SIG-M5 (cell line): ENCODE data around the gene CCDC57.
"Not testable (repeated sequence)": the region's sequence is repeated elsewhere in the genome, so short reads cannot be mapped to it uniquely, and the experiment has no call there.

ENCODE experiments used
- DNase-seq: peaks from one replicate; lab custom pipeline; 2025; lab: John Stamatoyannopoulos, UW

Gene CCDC57

DNA sequence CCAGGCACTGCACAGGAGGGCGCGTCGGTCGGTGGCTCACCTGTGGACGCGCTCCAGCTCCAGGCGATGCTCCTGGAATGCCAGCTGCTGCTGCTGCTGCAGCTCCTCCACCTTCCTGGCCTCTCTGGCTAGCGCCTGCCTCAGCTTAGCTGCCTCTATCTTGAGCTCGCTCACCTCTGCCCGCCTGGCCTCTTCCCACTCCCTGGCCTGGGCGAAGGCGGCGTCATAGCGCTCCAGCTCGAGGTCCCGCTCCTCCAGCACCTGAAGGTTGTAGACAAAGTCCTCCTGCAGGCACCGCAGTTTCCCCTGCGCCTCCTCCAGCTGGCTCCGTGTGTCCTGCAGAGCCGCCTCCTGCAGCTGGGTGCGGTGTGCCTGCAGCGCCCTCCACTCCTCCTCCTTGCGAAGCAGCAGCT, 11.1 kb downstream of the CCDC57 start:
- DNase-seq = no peak

DNA sequence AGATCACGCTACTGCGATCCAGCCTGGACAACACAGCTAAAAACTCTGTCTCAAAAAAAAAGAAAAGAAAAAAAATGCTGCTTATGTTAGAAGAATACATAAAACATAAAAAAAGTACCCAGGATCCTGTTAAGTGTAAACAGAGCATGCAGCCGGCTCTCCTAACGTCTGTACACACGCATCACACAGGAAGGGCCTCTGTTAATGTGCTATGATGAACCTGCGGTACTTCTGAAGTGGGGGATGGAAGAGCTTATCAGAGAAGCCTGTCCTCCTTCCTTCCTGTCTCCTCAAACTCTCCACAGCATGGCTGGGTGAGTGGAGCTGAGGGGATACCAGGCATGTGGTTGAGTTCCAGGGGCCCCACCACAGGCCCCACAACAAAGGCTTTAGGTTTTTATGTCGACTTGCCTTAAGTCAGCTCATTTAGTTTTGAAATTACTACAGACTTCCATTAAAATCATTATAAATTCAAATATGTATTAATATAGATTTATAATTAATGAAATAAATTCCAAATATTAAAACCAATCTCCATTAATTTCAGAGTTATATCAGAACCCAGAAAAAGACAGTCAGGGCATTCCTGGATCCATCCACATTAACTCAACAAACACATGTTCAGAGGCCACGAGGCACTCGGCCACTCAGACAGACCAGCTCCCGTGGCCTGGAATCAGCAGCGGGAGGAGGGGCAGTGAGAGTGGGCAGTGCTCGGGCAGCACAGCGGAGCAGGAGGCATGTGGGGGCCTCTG, 11.7 kb downstream of the CCDC57 start:
- DNase-seq = no peak

DNA sequence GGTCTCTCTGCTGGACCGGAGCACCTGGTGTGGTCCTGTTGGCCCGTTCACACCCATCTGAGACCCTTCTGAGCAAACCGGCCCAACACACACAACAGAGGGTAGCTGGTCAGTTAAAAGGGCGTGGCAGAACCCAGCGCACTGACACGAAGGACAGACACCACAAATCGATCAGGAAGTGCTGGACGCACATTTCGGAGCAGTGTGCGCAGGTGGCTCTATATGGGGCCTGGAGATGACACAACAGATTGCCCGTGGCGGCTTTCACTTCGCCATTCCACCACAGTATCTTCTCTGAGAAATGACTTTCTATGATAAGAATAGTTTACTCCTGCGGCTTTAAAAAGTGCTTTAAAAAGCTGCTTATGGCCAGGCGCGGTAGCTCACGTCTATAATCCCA, 12.5 kb downstream of the CCDC57 start:
- DNase-seq = no peak

DNA sequence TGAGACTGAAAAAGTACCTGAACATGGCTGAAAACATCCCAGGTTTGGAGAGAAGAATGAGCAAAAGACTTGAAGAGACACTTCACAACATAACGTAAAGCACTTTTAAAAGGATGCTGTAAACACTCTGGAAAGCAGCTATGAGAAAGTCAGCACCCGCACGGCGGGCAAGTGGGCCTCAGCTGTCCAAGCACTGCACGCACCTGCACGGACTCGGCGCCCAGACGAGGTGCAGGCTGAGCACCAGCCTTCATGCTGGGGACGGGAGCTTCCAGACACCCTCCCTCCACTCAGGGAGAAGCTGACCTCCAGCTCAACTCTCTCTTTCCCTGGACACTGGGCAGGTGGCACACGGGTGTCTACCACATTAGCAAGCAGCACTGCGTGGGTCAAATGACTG, 13.1 kb downstream of the CCDC57 start:
- DNase-seq = no peak

DNA sequence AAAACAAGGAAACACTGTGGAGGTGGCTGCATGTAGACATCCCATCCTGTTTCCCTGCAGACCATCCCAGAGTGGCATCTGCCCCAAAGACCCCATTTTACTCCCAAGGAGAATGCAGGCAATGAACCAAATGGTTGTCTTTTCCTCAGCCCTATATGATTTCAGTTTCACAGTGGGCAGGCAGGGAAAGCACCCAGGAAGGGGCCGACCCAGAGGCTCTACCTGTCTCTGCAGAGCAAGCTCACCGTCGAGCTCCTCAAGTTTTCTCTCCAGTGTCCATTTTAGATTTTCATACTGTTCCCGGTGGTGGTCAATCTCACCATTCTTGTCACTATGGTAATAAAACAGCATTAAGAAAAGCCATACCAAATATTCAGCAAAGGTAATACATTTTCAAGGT, 14.6 kb downstream of the CCDC57 start:
- no peak for DNase-seq

DNA sequence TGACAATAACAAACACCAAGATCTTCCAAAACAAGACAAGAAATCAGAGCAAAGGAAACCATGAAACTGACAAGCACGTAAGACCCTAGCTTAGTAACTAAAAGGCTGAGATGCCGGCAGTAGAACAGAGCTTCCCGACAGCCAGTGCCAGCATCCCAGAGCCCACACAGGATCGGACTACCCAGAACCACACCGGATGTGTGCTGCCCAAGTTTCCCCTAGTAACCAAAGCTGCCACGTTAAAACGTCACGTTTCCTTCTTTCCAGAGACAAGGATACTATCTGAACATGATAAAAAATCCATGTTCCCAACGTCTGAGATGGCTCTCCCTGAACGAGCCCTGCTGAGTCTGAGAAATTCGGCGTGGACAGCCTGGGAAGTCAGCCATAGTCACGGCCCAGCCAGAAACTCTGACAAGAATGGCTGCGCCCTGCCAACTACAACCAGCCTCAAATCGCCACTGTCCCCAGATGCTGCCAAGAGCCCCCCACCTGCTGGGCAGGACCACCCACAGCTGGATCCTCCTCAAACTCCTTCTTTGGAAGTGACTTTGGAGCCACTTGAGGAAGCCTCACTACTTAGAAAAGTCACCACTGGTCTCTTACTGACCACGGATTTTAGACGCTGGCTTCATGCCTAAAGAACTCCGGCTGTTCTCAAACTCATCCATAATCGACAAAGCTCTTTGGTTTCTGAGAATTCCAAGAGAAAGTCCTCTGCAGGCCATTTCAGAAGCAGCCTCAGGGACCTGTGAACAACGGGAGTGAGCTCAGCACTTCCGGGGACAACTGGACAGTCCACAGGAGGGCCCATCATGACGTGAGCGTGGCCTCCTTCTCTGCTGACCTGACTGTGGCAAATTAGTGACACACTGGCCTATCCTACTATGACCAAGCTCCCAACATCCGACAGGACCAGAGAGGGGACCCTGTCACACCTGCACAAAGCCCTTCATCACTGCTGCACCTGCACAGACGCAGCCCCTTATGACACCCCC, 16.7 kb downstream of the CCDC57 start:
- no peak for DNase-seq

DNA sequence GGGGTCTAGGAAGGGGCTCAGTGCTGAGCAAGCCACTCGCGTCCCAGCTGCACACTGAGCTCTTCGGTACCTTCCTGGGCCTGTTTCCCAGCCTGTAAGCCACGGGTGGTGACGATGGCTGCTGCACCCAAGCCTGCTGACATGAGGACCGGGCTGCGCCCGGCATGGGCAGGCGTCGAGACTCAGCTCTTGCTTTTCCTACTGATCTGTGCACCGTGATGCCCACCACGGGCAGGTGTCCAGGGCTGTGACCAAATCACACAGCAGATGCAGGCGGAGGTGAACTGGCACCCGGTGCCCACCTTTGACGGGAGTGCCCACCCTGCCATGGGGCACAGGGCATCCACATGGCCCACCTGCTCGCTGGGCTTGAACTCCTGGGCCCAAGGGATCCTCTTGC, 17.9 kb downstream of the CCDC57 start:
- DNase-seq = no peak

DNA sequence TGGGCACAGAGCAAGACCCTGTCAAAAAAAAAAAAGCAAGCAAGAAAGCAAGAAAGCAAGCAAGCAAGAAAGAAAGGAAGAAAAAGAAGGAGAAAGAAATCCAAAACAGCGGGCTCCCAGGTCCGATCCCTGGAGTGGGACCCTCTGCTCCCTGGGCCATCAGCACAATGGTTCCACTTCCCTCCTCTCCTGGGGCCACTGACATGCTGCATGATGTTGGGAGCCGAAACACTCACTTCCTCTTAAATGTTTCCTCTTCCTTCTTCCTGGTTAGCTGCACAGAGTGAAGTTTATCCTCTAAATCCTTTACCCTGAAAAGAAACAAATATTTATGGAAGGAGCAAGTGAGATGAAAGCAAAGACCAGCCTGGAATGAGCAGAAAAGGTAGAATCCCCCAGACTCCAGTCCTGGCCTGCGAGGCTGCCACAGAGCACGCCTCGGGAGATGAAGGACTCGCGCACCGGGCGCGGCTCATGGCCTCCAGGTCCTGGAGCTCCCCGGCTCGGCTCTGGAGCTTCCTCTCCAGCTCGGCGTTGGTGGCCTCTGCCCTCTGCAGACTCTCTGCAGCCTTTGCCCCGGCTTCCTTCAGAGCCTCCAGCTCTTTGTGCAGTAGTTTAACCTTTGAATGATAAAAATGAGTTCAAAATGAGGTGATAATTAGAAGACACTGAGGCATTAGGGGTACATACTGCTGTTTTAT, 19.0 kb downstream of the CCDC57 start:
- no peak for DNase-seq

DNA sequence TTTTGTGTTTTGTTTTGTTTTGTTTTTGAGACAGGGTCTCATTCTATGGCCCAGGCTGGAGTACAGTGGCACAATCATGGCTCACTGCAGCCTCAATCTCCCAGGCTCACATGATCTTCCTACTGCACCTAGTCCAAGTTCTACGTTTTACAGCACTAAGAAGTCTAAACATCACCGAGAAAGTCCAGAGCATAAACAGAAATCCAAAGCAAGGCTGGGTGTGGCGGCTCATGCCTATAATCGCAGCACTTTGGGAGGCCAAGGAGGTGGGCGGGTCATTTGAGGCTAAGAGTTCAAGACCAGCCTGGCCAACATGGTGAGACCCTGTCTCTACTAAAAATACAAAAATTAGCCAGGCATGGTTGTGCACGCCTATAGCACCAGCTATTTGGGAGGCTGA, 19.6 kb downstream of the CCDC57 start:
- DNase-seq = not testable (repeated sequence)

DNA sequence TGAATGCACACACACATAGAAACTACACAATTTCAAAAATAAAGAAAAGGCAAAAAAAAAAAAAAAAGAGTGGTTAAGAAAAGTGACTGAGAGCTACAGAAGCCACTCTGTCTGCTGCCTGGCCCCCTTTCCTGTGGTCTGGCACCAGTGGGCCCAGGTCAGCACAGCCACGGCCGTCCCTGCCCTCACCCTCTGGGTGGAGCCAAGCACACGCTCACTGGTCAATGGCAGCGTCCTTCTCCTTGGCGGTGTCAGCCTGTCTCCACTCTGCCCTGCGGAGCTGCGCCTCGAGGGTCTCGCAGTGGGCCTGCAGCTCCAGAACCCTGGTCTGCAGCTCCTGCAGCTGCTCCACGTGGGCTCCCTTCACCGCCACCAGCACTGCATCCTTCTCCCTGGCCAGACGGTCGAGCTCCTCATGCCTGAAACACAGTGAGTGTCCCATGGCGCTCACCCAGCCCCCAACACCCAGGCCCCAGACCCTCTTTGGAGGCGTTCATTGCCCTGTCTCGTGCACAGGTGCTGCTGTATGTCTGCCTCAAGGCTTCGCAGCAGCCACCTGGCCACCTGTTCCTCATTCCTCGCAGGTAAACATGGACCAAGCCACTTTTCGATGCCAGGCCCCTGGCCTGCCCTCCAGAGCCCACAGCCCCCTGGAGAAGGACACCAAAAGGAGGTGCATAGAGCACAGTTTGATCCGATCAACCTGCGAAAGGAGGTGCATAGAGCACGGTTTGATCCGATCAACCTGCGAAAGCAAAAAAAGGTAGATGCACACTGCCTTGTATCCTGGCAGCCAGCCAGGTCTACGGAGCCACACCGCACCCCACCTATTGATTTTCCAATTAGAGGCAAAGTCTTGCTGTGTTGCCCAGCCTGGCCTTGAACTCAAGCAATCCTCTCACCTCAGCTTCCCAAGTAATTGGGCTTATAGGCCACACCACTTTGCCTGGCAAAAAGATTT, 24.4 kb downstream of the CCDC57 start:
- no peak for DNase-seq

DNA sequence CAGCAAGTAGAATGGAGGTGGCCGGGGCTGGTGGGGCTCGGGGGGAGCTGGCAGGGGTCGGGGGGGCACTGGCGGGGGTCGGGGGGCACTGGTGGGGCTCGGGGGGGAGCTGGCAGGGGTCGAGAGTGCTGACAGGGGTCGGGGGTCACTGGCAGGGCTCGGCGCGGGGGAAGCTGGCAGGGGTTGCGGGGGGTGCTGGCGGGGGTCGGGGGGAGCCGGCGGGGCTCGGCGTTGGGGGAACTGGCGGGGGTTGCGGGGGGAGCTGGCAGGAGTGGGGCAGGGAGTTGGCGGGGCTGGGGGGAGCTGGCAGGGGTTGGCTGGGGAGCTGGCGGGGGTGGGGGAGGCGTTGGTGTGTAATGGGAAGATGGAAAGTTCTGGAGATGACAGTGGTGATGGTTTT, 25.1 kb downstream of the CCDC57 start:
- DNase-seq = no peak

DNA sequence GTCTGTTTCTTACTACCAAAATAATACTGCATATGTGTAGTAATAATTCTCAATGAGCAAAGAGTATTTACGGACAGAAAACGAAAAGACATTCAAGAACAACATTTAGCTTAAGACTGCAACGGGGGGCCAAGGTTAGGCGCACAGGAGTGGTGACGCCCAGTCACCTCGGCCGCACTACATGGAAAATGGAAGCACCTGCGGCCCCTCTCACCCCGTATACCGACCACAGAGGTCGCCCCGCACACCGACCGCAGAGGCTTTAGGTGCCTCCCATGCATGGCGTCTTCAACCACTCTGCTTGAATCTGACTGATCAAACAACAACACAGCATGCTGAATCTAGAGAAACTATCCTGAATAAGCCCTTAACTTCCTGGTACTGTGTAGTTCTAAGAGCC, 26.4 kb downstream of the CCDC57 start:
- DNase-seq = no peak

DNA sequence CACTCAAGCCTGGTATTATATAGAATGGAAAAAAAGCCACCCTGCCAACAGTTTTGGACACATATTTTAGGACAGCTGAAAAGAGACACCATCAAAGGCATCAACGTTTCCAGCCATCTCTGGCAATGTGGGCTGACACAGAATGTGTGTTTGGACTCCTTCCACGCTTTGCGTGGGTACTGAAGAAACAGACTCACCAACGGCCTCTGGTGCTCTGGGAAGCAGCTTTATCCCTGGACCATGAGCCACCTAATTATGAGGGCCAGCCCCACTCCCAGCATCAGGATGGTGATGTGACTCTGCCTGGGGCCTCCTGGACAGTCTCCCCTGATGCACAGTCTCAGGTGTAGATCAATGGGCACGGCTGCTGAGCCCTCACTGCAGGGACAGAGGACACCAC, 27.9 kb downstream of the CCDC57 start:
- DNase-seq = no peak

DNA sequence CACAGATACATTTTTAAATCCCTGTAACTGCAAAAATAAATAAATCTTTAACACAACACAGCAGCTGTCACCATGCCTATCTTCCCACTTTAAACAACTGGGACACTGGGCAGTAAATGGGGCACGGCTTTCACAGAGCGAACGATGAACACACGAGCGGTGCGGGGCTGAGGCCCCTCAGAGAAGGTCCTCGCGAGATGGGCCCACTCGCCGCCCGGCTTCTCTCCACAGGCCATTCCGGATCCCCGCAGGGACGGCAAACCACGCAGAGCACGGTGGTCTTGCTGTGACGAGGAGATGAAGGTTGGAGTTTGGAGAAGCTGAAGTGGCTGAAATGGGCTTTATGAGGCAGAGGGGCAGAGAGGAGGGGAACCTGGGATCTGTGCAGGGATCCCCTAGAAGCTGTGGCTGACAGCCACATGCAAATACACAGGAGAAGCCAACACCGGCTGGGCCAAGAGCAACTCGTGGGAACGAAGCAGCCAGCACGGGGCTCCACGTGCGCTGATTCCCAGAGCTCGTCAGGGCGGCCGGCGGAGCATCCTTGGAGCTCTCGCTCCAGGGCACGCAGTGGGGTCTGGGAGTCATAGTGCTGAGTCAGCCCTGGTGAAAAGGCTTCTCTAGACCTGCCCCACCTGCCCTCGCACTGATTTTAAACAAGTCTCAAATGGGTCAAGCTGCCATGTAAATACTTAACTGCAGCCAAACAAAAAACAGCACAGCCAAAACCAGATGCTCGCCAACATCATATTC, 31.7 kb downstream of the CCDC57 start:
- DNase-seq = no peak

DNA sequence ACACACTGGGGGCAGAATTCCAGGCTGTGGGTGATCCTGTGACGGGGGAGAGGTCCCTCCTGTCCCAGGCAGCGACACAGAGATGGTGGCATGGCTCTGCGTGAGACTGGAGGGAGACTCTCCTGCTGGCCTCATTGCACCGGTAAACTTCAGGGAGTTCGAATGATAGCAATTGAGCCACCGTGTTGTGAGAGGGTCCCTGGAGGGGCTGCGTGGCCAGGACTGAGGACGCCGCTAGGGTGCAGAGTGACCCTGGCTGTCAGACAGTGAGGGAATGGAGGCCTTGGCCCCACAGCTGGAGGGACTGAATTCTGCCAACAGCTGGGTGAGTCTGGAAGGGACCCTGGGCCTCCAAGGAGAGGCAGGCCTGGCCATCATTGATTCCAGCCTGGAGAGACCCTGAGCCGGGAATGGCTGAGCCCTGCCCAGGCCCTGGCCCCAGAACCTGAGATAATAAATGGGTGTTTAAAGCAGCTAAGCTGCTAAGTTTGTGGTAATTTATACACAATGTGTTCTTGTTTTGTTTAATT, 32.6 kb downstream of the CCDC57 start:
- DNase-seq = no peak

DNA sequence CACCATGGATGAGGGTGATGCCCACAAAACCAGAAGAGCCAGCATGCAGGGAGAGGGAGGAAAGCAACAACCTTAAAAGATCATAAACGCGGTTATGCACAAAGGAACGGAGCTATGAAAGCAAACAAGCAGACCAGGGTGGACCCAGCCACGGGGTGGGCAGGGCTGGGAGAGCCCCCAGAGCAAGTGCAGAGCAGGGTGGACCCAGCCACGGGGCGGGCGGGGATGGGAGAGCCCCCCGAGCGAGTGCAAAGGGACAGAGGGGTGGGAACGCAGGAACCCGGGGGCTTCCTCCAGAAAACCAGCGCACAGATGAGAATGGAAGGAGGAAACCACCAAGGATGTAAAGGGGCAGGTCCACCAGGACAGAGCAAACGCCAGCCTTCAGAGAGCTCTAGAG, 33.2 kb downstream of the CCDC57 start:
- DNase-seq = no peak

DNA sequence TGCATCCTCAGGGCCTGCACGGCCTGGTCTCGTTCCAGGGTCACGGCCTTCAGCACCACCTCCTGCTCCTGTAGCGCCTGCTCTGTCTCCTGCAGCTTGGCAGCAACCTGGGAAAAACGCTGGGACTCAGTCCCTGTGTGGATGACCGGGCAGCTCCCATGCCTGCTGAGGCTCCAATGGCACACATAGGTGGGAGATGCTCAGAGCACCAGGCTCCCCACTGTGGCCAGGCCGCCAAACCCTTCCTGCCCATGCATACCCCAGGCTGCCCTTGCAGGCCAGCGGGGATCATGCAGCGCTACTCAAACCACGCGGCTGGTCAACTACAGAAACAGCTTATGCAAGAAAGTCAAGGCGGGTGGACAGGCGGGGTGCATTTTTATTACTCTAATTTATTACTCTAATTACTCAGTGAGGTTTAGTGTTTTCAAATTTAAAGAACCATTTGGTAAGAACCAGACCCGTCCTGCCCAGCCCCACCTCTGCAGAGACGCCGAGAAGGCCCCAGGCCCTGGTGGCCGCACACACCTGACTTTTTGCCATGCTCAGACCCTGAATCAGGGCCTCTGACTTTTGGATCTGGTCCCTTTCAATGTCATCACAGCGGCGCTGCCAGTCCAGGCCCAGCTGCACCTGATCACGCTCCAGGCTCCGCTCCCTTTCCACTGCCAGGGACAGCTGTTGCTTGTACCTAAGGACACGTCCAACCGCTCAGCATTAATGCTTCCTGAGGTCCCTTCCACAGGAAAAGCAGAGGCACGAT, 34.0 kb downstream of the CCDC57 start:
- DNase-seq = no peak

DNA sequence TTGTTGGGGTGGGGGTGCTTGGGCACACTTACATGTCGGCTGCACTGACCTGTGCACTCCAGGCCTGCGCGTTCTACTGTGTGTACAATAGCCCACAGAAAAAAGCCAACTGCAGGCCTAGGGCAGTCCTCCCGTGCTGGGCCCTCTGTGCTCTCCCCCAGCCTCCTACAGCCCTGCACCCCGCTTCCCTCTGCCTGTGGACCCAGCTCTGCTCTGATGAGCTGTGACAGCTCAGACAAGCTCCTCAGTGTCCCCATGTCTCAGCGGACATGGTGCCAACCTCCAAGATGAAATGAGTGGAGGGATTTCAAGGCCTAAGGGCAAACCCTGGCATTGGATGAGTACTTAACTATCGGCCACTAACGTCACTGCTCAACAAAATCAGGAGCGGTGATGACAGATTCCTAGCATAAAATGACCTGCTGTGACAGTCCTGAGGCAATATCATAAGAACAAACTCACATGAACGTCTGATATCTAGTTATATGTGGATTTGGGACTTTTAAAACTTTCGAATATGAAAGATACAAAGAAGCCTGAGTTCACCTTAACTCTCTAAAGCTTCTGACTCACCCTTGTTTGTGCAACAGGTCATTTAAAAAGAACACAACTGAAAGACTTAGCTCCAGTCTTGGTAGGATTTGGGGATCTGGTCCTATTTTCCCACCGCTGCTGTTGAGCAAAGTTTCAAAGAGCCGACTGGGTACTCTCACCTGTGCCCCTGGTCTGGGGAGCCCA, 34.7 kb downstream of the CCDC57 start:
- no peak for DNase-seq

DNA sequence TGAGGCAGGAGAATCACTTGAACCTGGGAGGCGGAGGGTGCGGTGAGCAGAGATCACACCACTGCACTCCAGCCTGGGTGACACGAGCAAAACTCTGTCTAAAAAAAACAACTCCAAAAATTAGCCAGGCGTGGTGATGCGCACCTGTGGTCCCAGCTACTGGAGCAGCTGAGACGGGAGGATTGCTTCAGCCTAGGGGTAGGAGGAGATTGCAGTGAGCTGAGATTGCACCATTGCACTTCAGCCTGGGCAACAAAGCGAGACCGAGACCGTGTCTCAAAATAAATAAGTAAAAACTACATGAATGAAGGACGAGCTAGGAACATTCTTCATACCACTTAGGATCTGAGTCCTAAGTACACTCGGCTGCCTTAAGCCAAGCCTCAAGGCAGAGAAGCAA, 35.4 kb downstream of the CCDC57 start:
- no peak for DNase-seq
